ENCODE results near the gene MLC1.

- TF ChIP-seq CTCF (IDR thresholded peaks at IDR 0.05) (no peak), EZH2phosphoT487 (IDR thresholded peaks at IDR 0.05) (no peak), EZH2 (IDR thresholded peaks at IDR 0.05) (no peak)
Observed at GRCh38 chr22:50088096-50088495, 2.9 kb upstream of the MLC1 start.

Measured in neural progenitor cell (in vitro differentiated cells).